Measurements from ENCODE around the gene PCDH9. TPM values are rescaled to one million over a fixed set of nuclear protein-coding genes. Genes with fewer than 3 reads are reported as not detected.

PCDH9 gene
- total and polyA plus RNA-seq, 9 donors: 0.18 to 6.5 (median 1.3) TPM

DNA sequence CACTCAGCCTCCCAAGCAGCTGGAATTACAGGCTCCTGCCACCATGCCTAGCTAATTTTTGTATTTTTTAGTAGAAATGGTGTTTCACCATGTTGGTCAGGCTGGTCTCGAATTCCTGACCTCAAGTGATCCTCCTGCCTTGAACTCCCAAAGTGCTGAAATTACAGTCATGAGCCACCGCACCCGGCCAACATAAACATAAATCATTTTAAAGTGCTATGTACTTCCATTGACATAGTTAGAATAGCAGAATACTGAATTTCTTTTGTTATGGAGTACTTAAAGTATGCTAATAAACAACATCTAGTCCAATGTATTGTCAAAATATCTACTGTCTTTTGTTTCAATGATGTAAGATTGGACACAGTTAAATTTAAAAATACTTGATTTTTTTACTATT is 539.0 kb downstream of the PCDH9 start:
- WGBS, 3 donors: 20 to 38% (median 27%) methylated on average over 3 of the region's 3 CpGs
- intact Hi-C loops (cut with DNase I): no loop called here
- H3K27me3 ChIP-seq: no peaks in the 10 kb centered on the region
- H3K36me3 ChIP-seq: no peaks in the 10 kb centered on the region
- DNase-seq: no peak
- TF ChIP-seq EP300 (IDR thresholded peaks at IDR 0.05): no peak
- TF ChIP-seq, protein P1, sequence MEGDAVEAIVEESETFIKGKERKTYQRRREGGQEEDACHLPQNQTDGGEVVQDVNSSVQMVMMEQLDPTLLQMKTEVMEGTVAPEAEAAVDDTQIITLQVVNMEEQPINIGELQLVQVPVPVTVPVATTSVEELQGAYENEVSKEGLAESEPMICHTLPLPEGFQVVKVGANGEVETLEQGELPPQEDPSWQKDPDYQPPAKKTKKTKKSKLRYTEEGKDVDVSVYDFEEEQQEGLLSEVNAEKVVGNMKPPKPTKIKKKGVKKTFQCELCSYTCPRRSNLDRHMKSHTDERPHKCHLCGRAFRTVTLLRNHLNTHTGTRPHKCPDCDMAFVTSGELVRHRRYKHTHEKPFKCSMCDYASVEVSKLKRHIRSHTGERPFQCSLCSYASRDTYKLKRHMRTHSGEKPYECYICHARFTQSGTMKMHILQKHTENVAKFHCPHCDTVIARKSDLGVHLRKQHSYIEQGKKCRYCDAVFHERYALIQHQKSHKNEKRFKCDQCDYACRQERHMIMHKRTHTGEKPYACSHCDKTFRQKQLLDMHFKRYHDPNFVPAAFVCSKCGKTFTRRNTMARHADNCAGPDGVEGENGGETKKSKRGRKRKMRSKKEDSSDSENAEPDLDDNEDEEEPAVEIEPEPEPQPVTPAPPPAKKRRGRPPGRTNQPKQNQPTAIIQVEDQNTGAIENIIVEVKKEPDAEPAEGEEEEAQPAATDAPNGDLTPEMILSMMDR (IDR thresholded peaks at IDR 0.05): no peak
- no peaks in the 10 kb centered on the region for H3K9me3 ChIP-seq
- no peaks in the 10 kb centered on the region for H3K4me1 ChIP-seq (ENCODE audit: insufficient read depth)
- H3K4me3 ChIP-seq: no peak overlapping the region
- H3K27ac ChIP-seq: no peak overlapping the region

DNA sequence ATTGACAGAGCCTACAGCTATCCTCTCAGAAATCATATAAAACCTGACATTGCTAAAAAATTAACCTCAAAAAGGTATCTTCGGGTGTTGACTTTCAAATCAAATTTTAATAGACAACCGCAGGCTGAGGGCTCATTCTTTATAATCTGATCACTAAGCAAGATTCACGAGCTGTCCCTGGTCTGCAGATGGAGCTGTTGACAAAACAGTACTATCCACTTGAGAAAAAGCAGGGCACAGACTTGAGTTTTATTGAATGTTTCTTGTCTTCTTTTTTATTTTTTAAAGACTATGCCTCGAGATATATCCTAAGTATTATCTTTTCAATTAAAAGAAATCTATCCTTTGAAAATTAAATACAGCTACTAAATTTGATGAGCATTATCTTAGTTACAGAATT is 540.5 kb downstream of the PCDH9 start:
- no peaks in the 10 kb centered on the region for H3K27me3 ChIP-seq
- no peak for DNase-seq
- WGBS, 3 donors: 9 to 17% (median 10%) methylated on average over 4 of the region's 4 CpGs

DNA sequence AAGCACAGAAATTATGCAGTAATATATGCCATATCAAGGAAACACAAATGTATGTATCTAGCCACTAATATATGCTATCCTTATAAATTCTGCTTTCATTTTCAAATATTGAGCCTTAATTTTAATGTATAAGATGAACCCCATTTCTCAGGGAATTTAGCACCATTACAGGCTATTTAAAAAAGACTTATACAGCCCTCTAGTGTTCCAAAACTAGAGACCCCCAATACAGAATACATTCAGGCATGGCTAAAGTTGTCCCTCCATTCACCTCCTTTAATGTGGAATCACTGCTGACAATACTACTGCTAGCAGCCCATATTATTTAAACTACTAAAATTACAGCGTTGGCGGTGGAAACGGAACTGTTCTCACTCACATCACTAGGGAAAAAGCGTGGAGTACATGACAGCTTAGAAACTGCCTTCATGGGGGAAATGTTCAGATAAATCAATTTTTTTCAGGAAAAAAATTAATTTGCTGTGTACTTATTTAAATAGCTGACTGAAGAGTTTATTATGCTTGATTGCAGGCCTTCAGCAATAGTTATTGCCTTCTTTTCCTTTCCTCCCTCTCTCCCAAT is 541.0 kb downstream of the PCDH9 start:
- Histone ChIP-seq H3K27ac (no peak overlapping the region), H3K4me3 (no peak overlapping the region), H3K4me1 (ENCODE audit: insufficient read depth) (no peaks in the 10 kb centered on the region), H3K36me3 (no peaks in the 10 kb centered on the region), H3K27me3 (no peaks in the 10 kb centered on the region), H3K9me3 (no peaks in the 10 kb centered on the region)
- TF ChIP-seq POLR2A (IDR thresholded peaks at IDR 0.05) (no peak), EP300 (IDR thresholded peaks at IDR 0.05) (no peak)
- TF ChIP-seq, protein P1 (IDR thresholded peaks at IDR 0.05): no peak
- WGBS, 3 donors: 73 to 82% (median 78%) methylated on average over 4 of the region's 4 CpGs
- intact Hi-C loops (cut with DNase I): no loop called here
- no peak for DNase-seq

More for the DNA sequence above, 540.5 kb downstream of the PCDH9 start:
- Histone ChIP-seq H3K9me3 (no peaks in the 10 kb centered on the region), H3K36me3 (no peaks in the 10 kb centered on the region), H3K4me3 (no peak overlapping the region), H3K27ac (no peak overlapping the region), H3K4me1 (ENCODE audit: insufficient read depth) (no peaks in the 10 kb centered on the region)
- TF ChIP-seq POLR2A (IDR thresholded peaks at IDR 0.05): no peak
- no peak for TF ChIP-seq EP300 (IDR thresholded peaks at IDR 0.05)
- TF ChIP-seq, protein P1 (IDR thresholded peaks at IDR 0.05): no peak
- intact Hi-C loops (cut with DNase I): no loop called here

DNA sequence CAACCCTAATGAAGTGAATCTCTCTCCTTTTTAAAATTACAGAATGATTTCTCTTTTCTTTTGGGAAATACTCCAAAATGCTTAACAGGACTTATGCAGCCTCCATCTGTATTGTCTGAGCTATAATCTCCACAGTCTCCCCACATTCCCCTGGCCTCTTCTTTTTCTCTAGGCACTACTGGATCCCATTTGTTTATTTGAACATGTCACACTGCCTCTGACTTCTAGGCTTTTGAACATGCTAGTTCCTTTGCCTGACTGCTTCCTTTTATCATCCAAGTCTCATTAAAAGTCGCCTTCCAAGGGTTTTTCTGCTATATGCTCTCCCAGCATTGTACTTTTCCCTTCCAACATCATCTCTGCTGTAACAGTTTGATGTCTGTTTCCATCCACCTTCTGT is 548.7 kb downstream of the PCDH9 start:
- Histone ChIP-seq H3K36me3 (no peaks in the 10 kb centered on the region), H3K27ac (no peak overlapping the region), H3K9me3 (no peaks in the 10 kb centered on the region), H3K4me3 (no peak overlapping the region), H3K27me3 (no peaks in the 10 kb centered on the region), H3K4me1 (ENCODE audit: insufficient read depth) (no peaks in the 10 kb centered on the region)
- intact Hi-C loops (cut with DNase I): no loop called here
- TF ChIP-seq, protein P1 (IDR thresholded peaks at IDR 0.05): no peak
- no peak for TF ChIP-seq EP300 (IDR thresholded peaks at IDR 0.05)
- TF ChIP-seq POLR2A (IDR thresholded peaks at IDR 0.05): no peak
- no peak for DNase-seq
- 74 to 87% (median 84%) methylated on average over 1 of the region's 1 CpG for WGBS, 3 donors
